NOMO-1 treated with dmso at 0.1 percent for 144 hours (cell line): ENCODE measurements around the gene LRRTM4.
"Not testable (repeated sequence)": the region's sequence is repeated elsewhere in the genome, so short reads cannot be mapped to it uniquely, and the experiment has no call there.

Experiments used
- DNase-seq: peaks from one replicate; lab custom pipeline; 2025; ENCODE audit not compliant: unreplicated experiment; lab: John Stamatoyannopoulos, UW

LRRTM4 gene

GRCh38 chr2:77088424-77088823 is 433.8 kb downstream of the LRRTM4 start:
- DNase-seq, result not testable (repeated sequence)

- no peak for DNase-seq
Observed at GRCh38 chr2:77087987-77088414, 434.2 kb downstream of the LRRTM4 start.

GRCh38 chr2:77086478-77086877 is 435.7 kb downstream of the LRRTM4 start:
- DNase-seq, result no peak

- DNase-seq, result no peak
Observed at GRCh38 chr2:77086051-77086450, 436.1 kb downstream of the LRRTM4 start.

GRCh38 chr2:77085561-77085960 is 436.6 kb downstream of the LRRTM4 start:
- DNase-seq, result no peak

GRCh38 chr2:77081597-77081996 is 440.6 kb downstream of the LRRTM4 start:
- DNase-seq, result no peak

- DNase-seq, result no peak
Observed at GRCh38 chr2:77064324-77064723, 457.9 kb downstream of the LRRTM4 start.

- no peak for DNase-seq
Observed at GRCh38 chr2:77054938-77055337, 467.2 kb downstream of the LRRTM4 start.

- DNase-seq, result no peak
Observed at GRCh38 chr2:77046339-77046738, 475.8 kb downstream of the LRRTM4 start.

GRCh38 chr2:77045456-77045855 is 476.7 kb downstream of the LRRTM4 start:
- DNase-seq, result not testable (repeated sequence)

GRCh38 chr2:77034445-77034844 is 487.7 kb downstream of the LRRTM4 start:
- no peak for DNase-seq

- DNase-seq, result not testable (repeated sequence)
Observed at GRCh38 chr2:77029237-77029636, 492.9 kb downstream of the LRRTM4 start.

- DNase-seq, result no peak
Observed at GRCh38 chr2:77028032-77028600, 494.1 kb downstream of the LRRTM4 start.

GRCh38 chr2:77025714-77026113 is 496.5 kb downstream of the LRRTM4 start:
- no peak for DNase-seq

- no peak for DNase-seq
Observed at GRCh38 chr2:77021161-77021560, 501.0 kb downstream of the LRRTM4 start.

GRCh38 chr2:77018219-77018618 is 504.0 kb downstream of the LRRTM4 start:
- DNase-seq, result no peak

GRCh38 chr2:77017355-77017745 is 504.8 kb downstream of the LRRTM4 start:
- no peak for DNase-seq

- no peak for DNase-seq
Observed at GRCh38 chr2:77016443-77017354, 505.5 kb downstream of the LRRTM4 start.

GRCh38 chr2:77013953-77014352 is 508.2 kb downstream of the LRRTM4 start:
- DNase-seq, result no peak

- DNase-seq, result no peak
Observed at GRCh38 chr2:77013457-77013856, 508.7 kb downstream of the LRRTM4 start.

- no peak for DNase-seq
Observed at GRCh38 chr2:77009307-77009706, 512.9 kb downstream of the LRRTM4 start.

- no peak for DNase-seq
Observed at GRCh38 chr2:77008853-77009252, 513.3 kb downstream of the LRRTM4 start.
